ENCODE data around the gene CDH15.
"Not testable (repeated sequence)": the region's sequence is repeated elsewhere in the genome, so short reads cannot be mapped to it uniquely, and the experiment has no call there.

GRCh38 chr16:89186593-89187031, 15.1 kb downstream of the CDH15 start:
- TF ChIP-seq CTCF (IDR thresholded peaks at IDR 0.05); USF2 (CRISPR knock-in tag; IDR thresholded peaks at IDR 0.05); FOXP4 (CRISPR knock-in tag; IDR thresholded peaks at IDR 0.05); ZNF232 (CRISPR knock-in tag; IDR thresholded peaks at IDR 0.05); NR3C1 (CRISPR knock-in tag; conservative IDR thresholded peaks at IDR 0.05; ENCODE audit: low read depth); ZNF671 (CRISPR knock-in tag; IDR thresholded peaks at IDR 0.05): not testable (repeated sequence)

All from WTC11 (cell line).